ENCODE results near the gene ST3GAL5.
"Not testable (repeated sequence)": the region's sequence is repeated elsewhere in the genome, so short reads cannot be mapped to it uniquely, and the experiment has no call there.

ST3GAL5 gene

DNA sequence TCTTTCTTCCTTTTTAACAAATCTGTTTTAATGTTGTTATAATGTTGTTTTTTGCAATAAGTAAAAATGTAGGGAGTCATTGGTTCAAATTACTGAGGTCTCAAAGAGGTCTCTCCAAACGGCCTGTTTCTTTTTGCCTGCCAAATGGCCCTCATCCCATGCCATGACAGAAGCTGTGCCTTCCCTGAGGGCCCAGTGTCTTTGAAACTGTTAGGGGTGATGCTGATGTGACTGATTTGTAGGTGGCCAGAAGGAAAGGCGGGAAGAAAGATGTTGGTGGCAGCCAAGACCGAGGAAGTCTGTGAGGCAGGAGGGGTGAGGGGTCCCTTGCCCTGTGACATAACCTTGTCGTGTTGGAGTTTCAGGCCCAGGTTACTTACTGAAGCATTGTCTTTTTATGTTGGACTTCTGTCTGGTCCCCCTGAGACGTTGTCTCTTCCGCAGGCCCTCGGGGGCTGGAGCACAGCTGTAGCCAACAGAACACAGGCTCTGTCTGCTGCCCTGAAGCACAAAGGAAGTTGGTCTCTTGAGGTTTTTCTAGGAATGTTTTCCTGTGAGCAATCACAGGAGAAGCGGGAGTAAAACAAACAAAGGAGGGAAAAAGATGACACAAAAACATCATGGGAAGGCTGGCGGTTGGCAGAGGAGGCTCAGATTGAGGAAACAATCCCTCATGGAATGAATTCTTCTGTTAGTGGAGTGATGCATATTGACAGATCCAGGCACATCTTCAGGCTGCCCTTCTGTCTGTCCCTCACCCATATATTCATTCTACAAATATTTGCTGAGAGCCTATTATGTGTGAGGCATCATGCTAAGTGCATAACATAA, 4.9 kb upstream of the ST3GAL5 start:
- DNase-seq (ENCODE audit: low read depth in 2 of 2) = no peak

GRCh38 chr2:85892216-85892944, 3.6 kb upstream of the ST3GAL5 start:
- DNase-seq (ENCODE audit: low read depth in 2 of 2) = no peak

DNA sequence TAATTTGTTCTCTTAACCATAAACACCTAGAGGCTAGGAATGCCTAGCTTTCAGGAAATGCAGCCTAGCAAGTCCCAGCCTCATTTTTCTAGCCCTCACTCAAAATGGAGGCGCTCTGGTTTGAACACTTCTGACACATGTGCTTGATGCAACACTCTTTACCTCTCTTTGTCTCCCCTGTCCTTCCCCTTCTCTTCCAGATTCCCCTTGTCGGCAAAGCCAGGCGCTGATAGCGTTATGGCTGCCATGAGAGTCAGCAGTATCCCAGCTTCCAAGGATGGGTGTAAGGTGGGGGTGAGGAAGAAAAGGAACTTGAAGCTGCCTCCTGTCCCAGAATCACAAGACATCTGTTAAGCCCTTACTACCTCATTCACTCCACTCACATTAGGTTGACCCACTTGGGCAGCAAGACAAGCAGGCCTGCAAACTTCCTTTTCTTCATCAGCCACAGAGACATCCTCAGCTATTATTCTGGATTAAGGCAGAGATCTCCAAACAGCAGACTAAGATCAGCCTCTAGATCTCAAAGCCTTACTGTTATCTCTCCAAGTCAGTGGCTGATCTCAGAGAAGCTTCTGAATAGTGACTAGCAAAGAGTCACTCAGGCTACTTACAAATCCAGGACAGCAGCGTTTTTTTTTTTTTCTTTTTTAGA, 1.9 kb upstream of the ST3GAL5 start:
- DNase-seq (ENCODE audit: low read depth in 2 of 2) = no peak

GRCh38 chr2:85889627-85890281, 964 bp upstream of the ST3GAL5 start:
- no peak for DNase-seq (ENCODE audit: low read depth in 2 of 2)

DNA sequence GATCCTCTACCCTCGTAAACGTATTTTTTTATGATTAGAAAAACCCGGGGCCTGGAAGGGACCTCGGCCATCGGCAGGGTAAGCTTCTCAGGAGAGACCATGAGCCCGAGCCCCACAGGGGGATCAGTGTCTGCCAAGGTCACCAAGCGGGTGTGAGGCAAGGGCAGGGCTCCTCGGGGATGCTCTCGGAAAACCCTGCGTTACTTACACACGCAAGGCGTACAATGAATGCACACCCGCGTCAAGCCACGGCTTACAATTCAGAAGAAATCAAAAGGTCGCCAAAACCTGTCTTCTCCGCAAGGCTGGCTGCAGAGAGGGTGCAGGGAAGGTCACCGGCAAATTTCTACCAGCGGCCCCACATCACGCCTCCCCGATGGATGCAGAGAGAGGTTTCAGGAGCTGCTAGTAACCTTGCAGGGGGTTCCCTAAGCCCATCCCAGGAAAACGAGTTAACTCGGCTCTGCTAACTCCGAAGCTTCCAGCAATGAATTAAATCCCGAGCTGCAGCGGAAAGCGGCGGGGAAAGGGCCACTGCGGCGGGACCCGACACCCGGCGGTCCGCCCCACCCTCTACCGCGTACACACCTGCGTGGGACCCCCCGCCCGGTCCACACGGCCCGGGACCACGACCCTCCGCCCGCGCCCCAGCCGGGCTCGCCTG, 638 bp downstream of the ST3GAL5 start:
- DNase-seq (ENCODE audit: low read depth in 2 of 2) = no peak

- DNase-seq (ENCODE audit: low read depth in 2 of 2) = peak in 1 of 2 donors; percentile 26
These were observed 1.2 kb downstream of the ST3GAL5 start for GRCh38 chr2:85887566-85888019.

- peak; percentile 49 to 62 for DNase-seq (ENCODE audit: low read depth in 2 of 2)
These were observed 2.2 kb downstream of the ST3GAL5 start for GRCh38 chr2:85886590-85886989.

GRCh38 chr2:85886141-85886540, 2.6 kb downstream of the ST3GAL5 start:
- no peak for DNase-seq (ENCODE audit: low read depth in 2 of 2)

DNA sequence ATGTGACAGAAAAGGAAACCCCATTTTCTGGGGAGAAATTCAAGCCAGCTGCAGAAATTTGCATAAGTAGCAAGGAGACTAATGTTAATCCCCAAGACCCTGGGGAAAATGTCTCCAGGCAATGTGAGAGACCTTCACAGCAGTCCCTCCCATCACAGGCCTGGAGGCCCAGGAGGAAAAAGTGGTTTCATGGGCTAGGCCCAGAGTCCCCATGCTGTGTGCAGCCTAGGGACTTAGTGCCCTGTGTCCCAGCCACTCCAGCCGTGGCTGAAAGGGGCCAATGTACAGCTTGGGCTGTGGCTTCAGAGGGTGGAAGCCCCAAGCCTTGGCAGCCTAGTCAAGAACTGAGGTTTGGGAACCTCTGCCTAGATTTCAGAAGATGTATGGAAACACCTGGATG, 7.0 kb downstream of the ST3GAL5 start:
- not testable (repeated sequence) for DNase-seq (ENCODE audit: low read depth in 2 of 2)

- not testable (repeated sequence) for DNase-seq (ENCODE audit: low read depth in 2 of 2)
These were observed 8.0 kb downstream of the ST3GAL5 start for GRCh38 chr2:85880716-85881328.

- DNase-seq (ENCODE audit: low read depth in 2 of 2) = no peak
These were observed 9.9 kb downstream of the ST3GAL5 start for GRCh38 chr2:85878719-85879370.

GRCh38 chr2:85875350-85876050, 13.3 kb downstream of the ST3GAL5 start:
- DNase-seq (ENCODE audit: low read depth in 2 of 2) = no peak

- DNase-seq (ENCODE audit: low read depth in 2 of 2) = no peak
These were observed 15.1 kb downstream of the ST3GAL5 start for GRCh38 chr2:85873679-85874078.

DNA sequence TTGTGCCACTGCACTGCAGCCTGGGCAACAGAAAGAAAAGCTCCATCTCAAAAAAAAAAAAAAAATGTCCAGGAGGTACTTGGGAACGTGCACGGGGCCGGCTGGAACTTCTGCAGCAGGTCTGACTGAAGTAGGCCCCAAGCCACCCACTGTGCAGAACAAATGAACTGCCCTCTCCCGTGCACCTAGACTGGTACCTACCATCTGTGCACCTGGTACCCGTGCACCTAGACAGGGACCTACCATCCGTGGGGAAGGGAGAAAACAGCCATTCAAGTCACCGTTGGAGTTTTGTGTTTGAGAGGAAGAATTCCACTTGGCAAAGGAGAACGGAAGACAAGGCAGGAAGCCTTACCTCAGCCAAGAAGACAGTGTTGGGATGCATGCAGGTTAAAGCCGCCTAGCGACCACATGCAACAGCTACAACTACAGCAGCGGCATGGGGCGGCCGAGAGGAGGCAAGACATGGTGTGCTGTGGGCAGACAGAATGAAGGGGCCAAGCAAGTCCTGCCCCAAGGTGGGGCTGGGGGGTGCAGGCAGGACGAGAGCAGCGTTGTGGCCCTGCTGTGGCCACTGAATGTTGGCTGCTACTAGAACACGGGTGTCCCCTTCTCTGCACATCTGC, 16.1 kb downstream of the ST3GAL5 start:
- no peak for DNase-seq (ENCODE audit: low read depth in 2 of 2)

DNA sequence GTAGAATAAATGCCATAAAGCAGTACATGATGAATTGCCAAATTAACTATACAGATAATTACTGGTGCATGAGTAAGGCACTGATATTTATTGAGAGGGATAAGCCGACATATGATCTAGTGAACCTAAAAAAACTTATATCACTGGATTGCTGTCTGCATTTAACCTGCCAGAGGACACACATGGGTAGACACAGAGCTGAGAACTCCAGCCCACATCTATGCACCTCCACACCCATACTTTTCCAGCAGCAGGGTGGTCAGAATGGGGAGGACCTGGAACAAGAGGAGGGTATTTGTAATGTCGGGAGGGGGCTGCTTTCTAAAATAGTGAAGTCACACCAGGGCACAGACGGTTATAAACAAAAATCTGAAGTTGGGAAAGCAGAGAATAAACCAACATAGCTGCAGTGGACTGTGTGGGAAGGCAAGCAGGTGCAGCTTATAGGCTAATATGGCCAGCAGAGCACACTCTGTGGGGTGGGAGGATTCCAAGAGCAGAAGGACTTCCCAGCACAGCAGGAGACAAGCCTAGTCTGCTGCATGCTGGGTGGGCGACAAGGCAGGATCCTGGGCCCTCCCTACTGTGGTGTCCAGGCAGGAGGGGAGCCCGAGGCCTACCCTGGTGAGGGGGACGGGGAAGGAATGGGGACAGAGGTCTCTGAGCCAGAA, 17.2 kb downstream of the ST3GAL5 start:
- no peak for DNase-seq (ENCODE audit: low read depth in 2 of 2)

- DNase-seq (ENCODE audit: low read depth in 2 of 2) = no peak
These were observed 20.0 kb downstream of the ST3GAL5 start for GRCh38 chr2:85868822-85869221.

DNA sequence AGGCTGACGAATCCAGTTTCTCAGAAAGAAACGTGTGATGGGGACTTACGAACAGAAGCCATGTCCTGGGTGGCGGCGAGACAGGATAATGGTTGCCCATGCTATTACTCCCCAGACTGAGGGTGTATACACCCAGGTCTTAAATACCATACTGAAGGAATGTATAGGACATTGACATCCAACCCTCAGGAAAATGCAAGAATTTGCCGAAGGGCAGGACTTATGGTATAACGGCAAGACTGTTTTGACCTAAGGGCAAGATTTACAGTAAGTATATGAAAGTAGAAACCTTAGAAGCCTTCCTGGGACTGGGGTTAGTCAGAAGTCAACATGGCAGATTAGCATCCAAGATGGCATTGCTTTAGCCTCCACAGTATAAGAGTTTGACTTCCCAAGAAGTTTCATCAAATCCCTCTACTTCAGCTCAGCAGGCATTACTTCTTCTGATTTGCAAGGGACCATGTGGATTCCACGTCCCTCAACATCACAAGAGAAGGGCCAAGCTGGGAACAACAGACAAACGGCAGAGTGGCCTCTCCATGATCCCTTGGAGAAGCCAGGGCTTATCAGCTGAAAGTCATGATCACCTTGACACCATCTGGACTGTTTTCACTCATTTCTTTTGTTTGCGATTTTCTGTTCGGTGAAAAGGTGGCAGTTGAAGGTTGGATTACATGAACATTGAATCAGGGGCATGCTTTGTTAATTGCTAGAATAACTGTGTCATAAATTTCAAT, 21.1 kb downstream of the ST3GAL5 start:
- no peak for DNase-seq (ENCODE audit: low read depth in 2 of 2)

GRCh38 chr2:85867121-85867520, 21.7 kb downstream of the ST3GAL5 start:
- no peak for DNase-seq (ENCODE audit: low read depth in 2 of 2)
